B cell (primary cell): Measurements from ENCODE around the gene ARID3A.

Source experiments
- EZH2 ChIP-seq: IDR thresholded peaks from 2 replicates; pipeline ENCODE4 v1.6.1; 2012; ENCODE audit warnings: borderline replicate concordance, low read depth, mild to moderate bottlenecking, moderate library complexity, low read length; ENCODE audit not compliant: insufficient read depth, poor library complexity, severe bottlenecking
- TF ChIP-seq, protein P1 (sequence below): fragments of 200-600 bp; IDR thresholded peaks from one replicate; pipeline ENCODE4 v1.8.0; 2022; ENCODE audit warnings: antibody characterized with exemption, mild to moderate bottlenecking

DNA sequence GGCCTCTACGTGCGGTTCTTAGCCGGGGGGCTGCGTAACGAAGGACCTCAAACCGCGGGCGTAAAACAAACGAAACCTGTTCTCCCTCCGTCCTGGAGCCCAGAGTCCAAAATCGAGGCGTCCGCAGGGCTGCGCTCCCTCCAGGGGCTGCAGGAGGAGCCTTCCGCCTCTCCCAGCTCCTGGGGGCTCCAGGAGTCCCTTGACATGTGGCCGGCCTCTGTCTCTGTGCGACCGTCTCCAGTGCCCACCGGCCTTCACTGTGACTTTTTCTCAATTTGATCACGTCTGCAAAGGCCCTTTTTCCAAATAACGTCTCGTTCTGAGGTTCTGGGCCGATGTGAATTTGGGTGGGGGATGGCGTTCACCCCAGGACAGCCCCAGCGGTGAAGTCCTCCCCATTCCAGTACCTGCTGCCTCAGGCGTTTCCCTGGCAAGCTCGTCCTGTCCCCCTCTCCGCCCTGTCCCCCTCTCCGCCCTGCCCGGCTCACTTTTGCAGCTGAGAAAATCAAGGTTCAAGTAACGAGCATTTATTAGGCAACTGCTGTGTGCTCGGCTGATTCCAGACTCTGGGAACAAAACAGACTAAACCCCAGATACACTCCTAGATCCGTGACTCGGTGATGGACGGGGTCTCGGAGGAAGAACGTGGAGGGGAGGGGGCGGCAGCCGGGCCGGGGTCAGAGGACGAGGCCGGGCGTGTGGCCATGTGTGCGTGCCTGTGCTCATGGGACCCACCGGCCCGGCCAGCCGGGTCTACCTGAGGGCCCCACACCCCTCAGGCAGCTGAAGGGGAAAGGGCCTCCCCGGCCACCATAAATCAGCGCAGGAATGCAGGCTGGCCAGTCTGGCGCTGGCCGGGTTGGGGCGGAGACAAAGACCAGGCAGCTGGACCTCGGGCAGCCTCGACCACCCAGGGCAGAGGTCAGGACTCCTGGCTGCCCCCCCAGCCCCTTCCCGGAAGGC is 30.2 kb downstream of the ARID3A start:
- TF ChIP-seq, protein P1, sequence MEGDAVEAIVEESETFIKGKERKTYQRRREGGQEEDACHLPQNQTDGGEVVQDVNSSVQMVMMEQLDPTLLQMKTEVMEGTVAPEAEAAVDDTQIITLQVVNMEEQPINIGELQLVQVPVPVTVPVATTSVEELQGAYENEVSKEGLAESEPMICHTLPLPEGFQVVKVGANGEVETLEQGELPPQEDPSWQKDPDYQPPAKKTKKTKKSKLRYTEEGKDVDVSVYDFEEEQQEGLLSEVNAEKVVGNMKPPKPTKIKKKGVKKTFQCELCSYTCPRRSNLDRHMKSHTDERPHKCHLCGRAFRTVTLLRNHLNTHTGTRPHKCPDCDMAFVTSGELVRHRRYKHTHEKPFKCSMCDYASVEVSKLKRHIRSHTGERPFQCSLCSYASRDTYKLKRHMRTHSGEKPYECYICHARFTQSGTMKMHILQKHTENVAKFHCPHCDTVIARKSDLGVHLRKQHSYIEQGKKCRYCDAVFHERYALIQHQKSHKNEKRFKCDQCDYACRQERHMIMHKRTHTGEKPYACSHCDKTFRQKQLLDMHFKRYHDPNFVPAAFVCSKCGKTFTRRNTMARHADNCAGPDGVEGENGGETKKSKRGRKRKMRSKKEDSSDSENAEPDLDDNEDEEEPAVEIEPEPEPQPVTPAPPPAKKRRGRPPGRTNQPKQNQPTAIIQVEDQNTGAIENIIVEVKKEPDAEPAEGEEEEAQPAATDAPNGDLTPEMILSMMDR, result no peak
- TF ChIP-seq EZH2, result no peak
